Kidney tubule cell (primary cell): ENCODE data around the gene SGPP2.
A peak's percentile ranks its signal among the peaks of the same experiment; 100 is the strongest.

ENCODE experiments used
- DNase-seq: peaks from one replicate; pipeline ENCODE4 v3.0.0-alpha.2; 2018; ENCODE audit warnings: low spot score

SGPP2 gene

GRCh38 chr2:222525811-222526210, 101.5 kb downstream of the SGPP2 start:
- no peak for DNase-seq

GRCh38 chr2:222526480-222527277, 102.3 kb downstream of the SGPP2 start:
- no peak for DNase-seq

GRCh38 chr2:222532315-222532714, 108.0 kb downstream of the SGPP2 start:
- DNase-seq, result no peak

- DNase-seq, result no peak
Measured at GRCh38 chr2:222535477-222535876, 111.1 kb downstream of the SGPP2 start.

- no peak for DNase-seq
Measured at GRCh38 chr2:222538535-222538934, 114.2 kb downstream of the SGPP2 start.

- no peak for DNase-seq
Measured at GRCh38 chr2:222544661-222545060, 120.3 kb downstream of the SGPP2 start.

GRCh38 chr2:222545823-222546795, 121.8 kb downstream of the SGPP2 start:
- no peak for DNase-seq

- DNase-seq, result no peak
Measured at GRCh38 chr2:222547083-222547482, 122.7 kb downstream of the SGPP2 start.

- no peak for DNase-seq
Measured at GRCh38 chr2:222548992-222549391, 124.6 kb downstream of the SGPP2 start.

GRCh38 chr2:222554517-222554916, 130.2 kb downstream of the SGPP2 start:
- DNase-seq, result no peak

GRCh38 chr2:222561151-222561550, 136.8 kb downstream of the SGPP2 start:
- DNase-seq, result no peak

GRCh38 chr2:222561817-222562645, 137.7 kb downstream of the SGPP2 start:
- DNase-seq, result peak; percentile 60

- no peak for DNase-seq
Measured at GRCh38 chr2:222563106-222563718, 138.9 kb downstream of the SGPP2 start.

GRCh38 chr2:222563936-222564335, 139.6 kb downstream of the SGPP2 start:
- no peak for DNase-seq

- no peak for DNase-seq
Measured at GRCh38 chr2:222566229-222566628, 141.9 kb downstream of the SGPP2 start.

- peak; percentile 33 for DNase-seq
Measured at GRCh38 chr2:222568865-222569264, 144.5 kb downstream of the SGPP2 start.

GRCh38 chr2:222569826-222570225, 145.5 kb downstream of the SGPP2 start:
- DNase-seq, result no peak

GRCh38 chr2:222572264-222572721, 147.9 kb downstream of the SGPP2 start:
- DNase-seq, result peak; percentile 45

- DNase-seq, result peak; percentile 30
Measured at GRCh38 chr2:222572751-222573174, 148.4 kb downstream of the SGPP2 start.

- DNase-seq, result no peak
Measured at GRCh38 chr2:222575618-222576017, 151.3 kb downstream of the SGPP2 start.
